Testis (tissue), 2 donors: ENCODE results near the gene CHRNB4.
"Not testable (repeated sequence)": the region's sequence is repeated elsewhere in the genome, so short reads cannot be mapped to it uniquely, and the experiment has no call there.

Experiments used
- POLR2A ChIP-seq: fragments of 450-650 bp; IDR thresholded peaks from one replicate; pipeline ENCODE4 v1.6.1; 2017; ENCODE audit warnings: antibody characterized with exemption, mild to moderate bottlenecking, moderate library complexity
- TF ChIP-seq, protein P1 (sequence below), 3 experiments: fragments of 450-650 bp in 2 of 3; fragments of 200-600 bp in 1 of 3; sonication (generic) in 1 of 3; IDR thresholded peaks; one replicate each; pipeline ENCODE4 v1.5.1; 2016 to 2019; ENCODE audit warnings: antibody characterized with exemption in 3 of 3, mild to moderate bottlenecking in 2 of 3, moderate library complexity in 1 of 3

DNA sequence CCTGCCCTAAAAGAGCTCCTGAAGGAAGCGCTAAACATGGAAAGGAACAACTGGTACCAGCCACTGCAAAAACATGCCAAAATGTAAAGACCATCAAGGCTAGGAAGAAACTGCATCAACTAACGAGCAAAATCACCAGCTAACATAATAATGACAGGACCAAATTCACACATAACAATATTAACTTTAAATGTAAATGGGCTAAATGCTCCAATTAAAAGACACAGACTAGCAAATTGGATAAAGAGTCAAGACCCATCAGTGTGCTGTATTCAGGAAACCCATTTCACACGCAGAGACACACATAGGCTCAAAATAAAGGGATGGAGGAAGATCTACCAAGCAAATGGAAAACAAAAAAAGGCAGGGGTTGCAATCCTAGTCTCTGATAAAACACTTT, 31.5 kb downstream of the CHRNB4 start:
- TF ChIP-seq, protein P1, sequence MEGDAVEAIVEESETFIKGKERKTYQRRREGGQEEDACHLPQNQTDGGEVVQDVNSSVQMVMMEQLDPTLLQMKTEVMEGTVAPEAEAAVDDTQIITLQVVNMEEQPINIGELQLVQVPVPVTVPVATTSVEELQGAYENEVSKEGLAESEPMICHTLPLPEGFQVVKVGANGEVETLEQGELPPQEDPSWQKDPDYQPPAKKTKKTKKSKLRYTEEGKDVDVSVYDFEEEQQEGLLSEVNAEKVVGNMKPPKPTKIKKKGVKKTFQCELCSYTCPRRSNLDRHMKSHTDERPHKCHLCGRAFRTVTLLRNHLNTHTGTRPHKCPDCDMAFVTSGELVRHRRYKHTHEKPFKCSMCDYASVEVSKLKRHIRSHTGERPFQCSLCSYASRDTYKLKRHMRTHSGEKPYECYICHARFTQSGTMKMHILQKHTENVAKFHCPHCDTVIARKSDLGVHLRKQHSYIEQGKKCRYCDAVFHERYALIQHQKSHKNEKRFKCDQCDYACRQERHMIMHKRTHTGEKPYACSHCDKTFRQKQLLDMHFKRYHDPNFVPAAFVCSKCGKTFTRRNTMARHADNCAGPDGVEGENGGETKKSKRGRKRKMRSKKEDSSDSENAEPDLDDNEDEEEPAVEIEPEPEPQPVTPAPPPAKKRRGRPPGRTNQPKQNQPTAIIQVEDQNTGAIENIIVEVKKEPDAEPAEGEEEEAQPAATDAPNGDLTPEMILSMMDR (IDR thresholded peaks at IDR 0.05) = not testable (repeated sequence)
- TF ChIP-seq POLR2A = not testable (repeated sequence)
